ENCODE results near the gene DCT.
"Not testable (repeated sequence)": the region's sequence is repeated elsewhere in the genome, so short reads cannot be mapped to it uniquely, and the experiment has no call there.

DCT gene

GRCh38 chr13:94479616-94480015 is at the start of gene DCT:
TSS of gene DCT (minus strand) at chr13:94479682. CDS start at chr13:94479255, 427 bp downstream.
- DNase-seq (ENCODE audit: low read depth, low spot score), result no peak
- no peak within 1 kb of the TSS for H3K27ac ChIP-seq

GRCh38 chr13:94526956-94527355 is 47.5 kb upstream of the DCT start:
- not testable (repeated sequence) for DNase-seq (ENCODE audit: low read depth, low spot score); H3K27ac ChIP-seq

DNA sequence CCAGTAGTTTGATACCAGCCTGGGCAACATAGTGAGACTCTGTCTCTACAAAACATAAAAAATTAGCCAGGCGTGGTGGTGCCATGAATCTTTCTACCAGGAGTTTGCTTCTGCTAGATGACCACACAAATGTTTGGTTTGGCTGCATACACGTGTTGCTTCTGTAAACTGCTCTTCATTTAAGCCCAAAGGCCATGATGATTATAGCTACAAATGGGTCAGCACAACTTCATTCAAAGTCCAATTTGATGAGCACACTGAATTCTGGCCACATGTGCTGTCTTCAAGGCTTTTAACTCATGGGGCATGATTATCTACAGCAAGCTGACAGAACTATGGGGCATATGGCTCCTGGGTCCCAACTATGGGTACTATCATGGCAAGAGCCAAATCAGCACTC is 46.3 kb upstream of the DCT start:
- no peak for DNase-seq (ENCODE audit: low read depth, low spot score)
- no peak overlapping the region for H3K27ac ChIP-seq

- no peak for DNase-seq (ENCODE audit: low read depth, low spot score)
Measured at GRCh38 chr13:94524407-94524806, 44.9 kb upstream of the DCT start.

GRCh38 chr13:94520001-94520400 is 40.5 kb upstream of the DCT start:
- H3K27ac ChIP-seq, result no peak overlapping the region
- DNase-seq (ENCODE audit: low read depth, low spot score), result no peak

More at GRCh38 chr13:94524407-94524806, 44.9 kb upstream of the DCT start:
- no peak overlapping the region for H3K27ac ChIP-seq

GRCh38 chr13:94516456-94516855 is 37.0 kb upstream of the DCT start:
- no peak overlapping the region for H3K27ac ChIP-seq
- DNase-seq (ENCODE audit: low read depth, low spot score), result no peak

DNA sequence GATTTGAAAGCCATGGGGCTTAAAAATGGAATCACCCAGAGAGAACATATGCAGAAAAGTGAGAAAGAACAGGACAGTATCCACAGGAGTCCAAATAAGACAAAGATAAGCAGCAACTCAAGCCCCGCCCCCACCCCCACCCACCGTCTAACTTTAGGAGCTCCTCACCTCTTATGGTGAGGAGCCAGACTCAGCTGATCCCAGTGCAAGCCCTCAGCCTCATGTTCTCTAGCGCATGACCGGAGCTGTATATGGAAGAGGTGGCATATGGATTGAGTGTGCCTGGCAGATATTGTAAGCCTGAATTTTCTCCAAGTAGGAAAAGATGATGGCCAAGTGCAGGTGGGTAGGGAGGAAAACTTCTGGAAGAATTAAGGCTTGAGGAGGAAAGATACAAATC is 36.4 kb upstream of the DCT start:
- no peak overlapping the region for H3K27ac ChIP-seq
- no peak for DNase-seq (ENCODE audit: low read depth, low spot score)

GRCh38 chr13:94515374-94515773 is 35.9 kb upstream of the DCT start:
- no peak overlapping the region for H3K27ac ChIP-seq
- DNase-seq (ENCODE audit: low read depth, low spot score), result no peak

- no peak for DNase-seq (ENCODE audit: low read depth, low spot score)
- H3K27ac ChIP-seq, result no peak overlapping the region
Measured at GRCh38 chr13:94513026-94513425, 33.5 kb upstream of the DCT start.

GRCh38 chr13:94505730-94506129 is 26.2 kb upstream of the DCT start:
- DNase-seq (ENCODE audit: low read depth, low spot score), result no peak
- no peak overlapping the region for H3K27ac ChIP-seq

DNA sequence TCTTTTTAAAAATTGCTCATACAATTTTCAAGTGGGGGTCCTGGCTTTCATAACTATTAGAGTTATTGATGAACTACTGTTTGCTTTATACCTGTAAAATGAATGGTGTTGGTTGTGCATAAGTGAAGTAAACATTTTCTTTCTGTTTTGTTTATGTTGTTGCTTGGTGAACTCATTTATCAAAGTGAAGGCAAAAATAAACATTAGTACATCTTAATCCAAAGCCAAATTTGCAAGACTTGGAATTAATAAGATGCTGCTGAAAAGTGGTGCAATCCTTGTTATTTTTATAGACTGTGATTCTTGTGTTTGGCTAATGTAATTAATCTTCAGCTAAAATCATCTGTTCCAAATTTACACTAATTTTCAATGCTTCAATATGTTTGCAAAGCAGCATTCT is 24.4 kb upstream of the DCT start:
- no peak overlapping the region for H3K27ac ChIP-seq
- no peak for DNase-seq (ENCODE audit: low read depth, low spot score)

GRCh38 chr13:94498831-94499230 is 19.3 kb upstream of the DCT start:
- not testable (repeated sequence) for DNase-seq (ENCODE audit: low read depth, low spot score); H3K27ac ChIP-seq

DNA sequence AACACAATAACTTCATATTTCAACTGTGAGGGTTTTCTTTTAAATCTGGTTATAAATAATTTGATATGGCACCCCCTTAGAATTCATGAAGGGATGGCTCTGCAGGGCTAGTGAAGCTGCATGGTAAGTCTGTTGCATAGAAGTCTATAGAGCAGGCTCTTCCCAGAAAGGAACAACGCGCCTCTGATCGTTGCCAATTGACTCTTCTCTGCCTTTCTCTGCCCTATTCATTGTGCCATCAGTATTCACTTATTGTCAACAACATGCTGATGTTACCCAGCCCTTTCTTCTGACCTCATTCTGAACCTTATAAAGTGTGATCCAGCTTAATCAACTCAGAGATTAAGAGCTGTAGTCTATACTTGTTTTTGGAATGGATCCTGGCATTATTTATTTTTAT is 16.3 kb upstream of the DCT start:
- no peak overlapping the region for H3K27ac ChIP-seq
- no peak for DNase-seq (ENCODE audit: low read depth, low spot score)

DNA sequence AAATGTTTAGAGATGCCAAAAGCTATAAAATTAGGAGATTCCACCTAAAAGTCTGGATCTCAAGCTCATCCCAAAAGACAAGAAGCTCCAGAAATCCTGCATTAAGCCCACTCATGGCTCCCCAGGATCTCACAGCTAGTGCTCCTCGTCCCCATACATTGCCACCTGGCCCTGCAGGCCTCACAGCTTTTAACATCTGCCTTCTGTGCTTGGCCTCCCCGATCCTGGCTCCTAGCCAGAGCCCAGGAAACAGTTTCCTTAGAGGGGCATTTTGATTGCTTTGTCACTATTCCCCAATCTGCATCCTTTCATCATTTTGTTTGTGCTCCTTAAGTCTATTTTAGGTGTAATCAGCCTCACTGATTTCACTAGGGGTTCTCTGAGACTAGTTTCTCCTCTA is 14.5 kb upstream of the DCT start:
- DNase-seq (ENCODE audit: low read depth, low spot score), result no peak
- no peak overlapping the region for H3K27ac ChIP-seq

GRCh38 chr13:94487043-94487442 is 7.6 kb upstream of the DCT start:
- no peak overlapping the region for H3K27ac ChIP-seq

DNA sequence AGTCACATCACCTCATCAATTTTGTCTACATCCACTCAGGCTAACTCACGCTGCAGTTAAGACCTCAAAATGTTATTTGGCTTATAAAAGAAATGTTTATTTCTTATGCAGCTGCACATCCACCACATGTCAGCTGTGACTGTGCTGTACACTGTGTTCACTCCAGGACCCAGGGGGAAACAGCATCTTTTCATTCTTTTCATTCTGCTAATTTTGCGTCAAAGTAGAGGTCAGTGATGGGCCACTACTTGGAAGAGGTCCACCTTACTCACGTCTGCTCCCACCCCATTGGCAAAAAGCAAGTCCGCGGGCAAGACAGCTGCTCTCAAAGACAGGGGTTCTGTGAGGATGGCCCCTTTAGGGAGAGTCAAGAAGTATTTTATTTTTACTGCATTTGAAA is 4.5 kb upstream of the DCT start:
- no peak for DNase-seq (ENCODE audit: low read depth, low spot score)

More at GRCh38 chr13:94487043-94487442, 7.6 kb upstream of the DCT start:
- DNase-seq (ENCODE audit: low read depth, low spot score), result no peak

DNA sequence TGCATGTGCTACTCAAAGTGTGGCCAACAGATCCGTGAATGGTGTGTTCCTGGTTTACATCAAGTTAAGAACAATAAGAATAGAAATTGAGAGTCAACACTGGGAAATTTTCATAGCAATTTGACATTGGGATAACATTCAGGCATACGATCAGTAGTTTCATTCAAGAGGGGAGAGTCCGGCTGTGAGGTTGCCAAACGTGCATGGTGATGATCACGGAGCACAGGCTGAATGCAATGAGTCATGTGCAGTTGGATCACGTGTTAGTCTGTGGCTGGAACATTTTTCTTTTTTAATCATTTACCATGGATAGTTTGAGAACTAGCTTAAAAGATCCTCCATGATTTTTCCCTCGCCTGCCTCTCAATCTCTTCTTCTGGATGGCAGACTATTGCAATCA is 2.5 kb upstream of the DCT start:
- H3K27ac ChIP-seq, result no peak overlapping the region
- no peak for DNase-seq (ENCODE audit: low read depth, low spot score)

More for the DNA sequence above, 4.5 kb upstream of the DCT start:
- no peak overlapping the region for H3K27ac ChIP-seq

DNA sequence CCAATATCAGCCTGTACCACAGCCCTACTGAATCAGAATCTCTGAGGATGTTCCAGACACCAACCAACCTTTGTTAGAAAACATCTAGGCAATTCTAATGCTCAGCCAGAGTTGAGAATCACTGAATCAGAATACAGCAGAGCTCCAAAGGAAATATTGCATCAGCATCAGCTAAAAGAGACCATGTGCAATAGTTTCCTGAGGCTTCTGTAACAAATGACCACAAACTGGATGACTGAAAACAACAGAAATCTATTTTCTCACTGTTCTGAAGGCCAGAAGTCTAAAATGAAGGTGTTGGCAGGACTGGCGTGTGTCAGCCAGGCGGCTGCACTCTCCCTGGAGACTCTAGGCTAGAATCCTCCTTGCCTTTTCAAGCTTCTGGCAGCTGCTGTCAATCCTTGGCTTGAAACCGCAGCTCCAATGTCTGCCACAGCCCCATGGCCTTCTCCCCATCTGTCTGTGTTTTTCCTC is 1.2 kb upstream of the DCT start:
- no peak overlapping the region for H3K27ac ChIP-seq
- no peak for DNase-seq (ENCODE audit: low read depth, low spot score)

GRCh38 chr13:94478913-94479312 is 569 bp downstream of the DCT start:
- no peak for DNase-seq (ENCODE audit: low read depth, low spot score)
- no peak overlapping the region for H3K27ac ChIP-seq

GRCh38 chr13:94470126-94470525 is 9.4 kb downstream of the DCT start:
- DNase-seq (ENCODE audit: low read depth, low spot score), result no peak
- H3K27ac ChIP-seq, result no peak overlapping the region

DNA sequence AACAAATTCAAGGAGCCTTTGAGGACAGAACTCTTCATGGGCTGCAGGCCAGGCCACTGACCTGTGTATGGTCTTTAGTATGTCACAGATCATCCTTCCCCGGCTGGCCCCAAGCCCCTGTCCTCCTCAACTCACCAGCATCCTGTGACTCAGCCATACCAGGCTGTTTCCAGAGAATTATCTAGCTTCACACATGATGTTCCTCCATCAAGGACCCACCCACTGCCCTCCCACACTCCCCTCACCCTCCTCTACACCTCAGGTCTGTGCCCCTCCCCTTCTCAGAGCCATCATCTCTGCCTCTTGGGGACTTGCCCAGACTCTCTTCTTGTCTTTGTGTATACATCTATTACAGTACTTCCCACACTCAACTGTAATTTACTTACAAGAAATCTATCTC is 14.7 kb downstream of the DCT start:
- no peak overlapping the region for H3K27ac ChIP-seq
- DNase-seq (ENCODE audit: low read depth, low spot score), result no peak

- H3K27ac ChIP-seq, result no peak overlapping the region
- DNase-seq (ENCODE audit: low read depth, low spot score), result no peak
Measured at GRCh38 chr13:94462670-94463069, 16.8 kb downstream of the DCT start.

- no peak overlapping the region for H3K27ac ChIP-seq
- no peak for DNase-seq (ENCODE audit: low read depth, low spot score)
Measured at GRCh38 chr13:94459116-94459515, 20.4 kb downstream of the DCT start.
